ENCODE results near the gene ELF1.

- TF ChIP-seq CTCF (IDR thresholded peaks at IDR 0.05) (no peak), POLR2A (IDR thresholded peaks at IDR 0.05) (no peak)
Measured at GRCh38 chr13:41056826-41057711, 38.0 kb upstream of the ELF1 start.
